GM23338 (cell line): ENCODE results near the gene TENM3.

Experiments used
- CTCF ChIP-seq, 2 experiments: fragments of 200-600 bp in 1 of 2; sonication (generic) in 1 of 2; conservative IDR thresholded peaks; 2 replicates each; pipeline versions ENCODE4 v1.5.1 to v1.6.1; 2016 to 2017; ENCODE audit warnings: antibody characterized with exemption in 2 of 2, low read depth in 2 of 2, mild to moderate bottlenecking in 2 of 2, moderate library complexity in 1 of 2
- ZNF114 ChIP-seq: fragments of 250-450 bp; sonication (Bioruptor Pico); IDR thresholded peaks from 2 replicates; pipeline ENCODE4 v1.5.0; 2020; ENCODE audit warnings: mild to moderate bottlenecking, moderate library complexity

- TF ChIP-seq ZNF114 (CRISPR knock-in tag): no peak
- no peak for TF ChIP-seq CTCF (conservative IDR thresholded peaks at IDR 0.05; ENCODE audit: low read depth in 2 of 2)
Measured at GRCh38 chr4:182805750-182806149, 562.5 kb downstream of the TENM3 start.
